HG02759 (cell line): ENCODE data around the gene ZHX3.
A peak's percentile ranks its signal among the peaks of the same experiment; 100 is the strongest.

ENCODE experiments used
- ATAC-seq: cut with Tn5 transposase; IDR thresholded peaks from one replicate; pipeline ENCODE4 v1.9.1; 2021; ENCODE audit warnings: mild to moderate bottlenecking, moderate library complexity; ENCODE audit not compliant: unreplicated experiment

The ZHX3 gene

GRCh38 chr20:41317546-41318270 is at the start of gene ZHX3:
TSS of gene ZHX3 (minus strand) at chr20:41317731. CDS start at chr20:41204916, 112,815 bp downstream.
- ATAC-seq: peak; percentile 99

GRCh38 chr20:41367393-41367695 is 49.8 kb upstream of the ZHX3 start:
- ATAC-seq: no peak

- ATAC-seq: no peak
Observed at GRCh38 chr20:41366546-41367392, 49.2 kb upstream of the ZHX3 start, which contains the start of gene EMILIN3. TSS of gene EMILIN3 (minus strand) at chr20:41366818. CDS start at chr20:41366634, 184 bp downstream.

- ATAC-seq: no peak
Observed at GRCh38 chr20:41365777-41366545, 48.4 kb upstream of the ZHX3 start.

- ATAC-seq: no peak
Observed at GRCh38 chr20:41364967-41365765, 47.6 kb upstream of the ZHX3 start.

GRCh38 chr20:41364236-41364855 is 46.8 kb upstream of the ZHX3 start:
- no peak for ATAC-seq

- no peak for ATAC-seq
Observed at GRCh38 chr20:41363601-41364000, 46.1 kb upstream of the ZHX3 start.

GRCh38 chr20:41362748-41363140 is 45.2 kb upstream of the ZHX3 start:
- ATAC-seq: no peak

- ATAC-seq: no peak
Observed at GRCh38 chr20:41361757-41362747, 44.5 kb upstream of the ZHX3 start.

- no peak for ATAC-seq
Observed at GRCh38 chr20:41360831-41361756, 43.6 kb upstream of the ZHX3 start.

- no peak for ATAC-seq
Observed at GRCh38 chr20:41359541-41360011, 42.0 kb upstream of the ZHX3 start.

- ATAC-seq: no peak
Observed at GRCh38 chr20:41358717-41359116, 41.2 kb upstream of the ZHX3 start.

- ATAC-seq: no peak
Observed at GRCh38 chr20:41358230-41358629, 40.7 kb upstream of the ZHX3 start.

- ATAC-seq: no peak
Observed at GRCh38 chr20:41357424-41358163, 40.1 kb upstream of the ZHX3 start.

- ATAC-seq: no peak
Observed at GRCh38 chr20:41356951-41357350, 39.4 kb upstream of the ZHX3 start.

GRCh38 chr20:41355598-41356203 is 38.2 kb upstream of the ZHX3 start:
- ATAC-seq: no peak

GRCh38 chr20:41355192-41355591 is 37.7 kb upstream of the ZHX3 start:
- no peak for ATAC-seq
